Spleen (tissue), 11 donors: ENCODE results near the gene NPSR1. TPM values are rescaled to one million over a fixed set of nuclear protein-coding genes. Genes with fewer than 3 reads are reported as not detected.

ENCODE experiments used
- DNase-seq: peaks from one replicate; pipeline ENCODE4 v3.0.0-alpha.2; 2020
- H3K27ac ChIP-seq, 8 donors: fragments of 200-600 bp; sonication (generic) in 7 of 8; 1 replicate in 4 of 8; 2 replicates in 4 of 8; pipeline versions ENCODE4 v1.5.0 to v1.8.0; 2016 to 2021; ENCODE audit warnings: inconsistent platforms in 4 of 8, mild to moderate bottlenecking in 4 of 8, moderate library complexity in 1 of 8
- H3K27me3 ChIP-seq, 7 donors: fragments of 200-600 bp; sonication (generic) in 6 of 7; replicated peaks in 1 of 7; 1 replicate in 4 of 7; 2 replicates in 3 of 7; pipeline versions ENCODE4 v1.5.0 to v1.8.0; 2016 to 2021; ENCODE audit warnings: inconsistent platforms in 3 of 7, mild to moderate bottlenecking in 1 of 7
- H3K36me3 ChIP-seq, 6 donors: fragments of 200-600 bp; sonication (generic) in 5 of 6; 1 replicate in 4 of 6; 2 replicates in 2 of 6; pipeline versions ENCODE4 v1.5.0 to v1.8.0; 2016 to 2021; ENCODE audit warnings: inconsistent platforms in 2 of 6
- H3K4me1 ChIP-seq, 6 donors: fragments of 200-600 bp; sonication (generic) in 5 of 6; 1 replicate in 3 of 6; 2 replicates in 3 of 6; pipeline versions ENCODE4 v1.5.0 to v1.8.0; 2016 to 2021; ENCODE audit warnings: inconsistent platforms in 3 of 6
- H3K4me3 ChIP-seq, 8 donors: fragments of 200-600 bp; sonication (generic) in 7 of 8; 1 replicate in 4 of 8; 2 replicates in 4 of 8; pipeline versions ENCODE4 v1.5.0 to v1.8.0; 2016 to 2021; ENCODE audit warnings: inconsistent platforms in 4 of 8, mild to moderate bottlenecking in 4 of 8, moderate library complexity in 2 of 8
- H3K9me3 ChIP-seq, 8 donors: fragments of 200-600 bp; sonication (generic) in 7 of 8; 1 replicate in 4 of 8; 2 replicates in 4 of 8; pipeline versions ENCODE4 v1.5.0 to v1.8.0; 2016 to 2021; ENCODE audit warnings: inconsistent platforms in 4 of 8
- POLR2A ChIP-seq, 3 donors: fragments of 450-650 bp; IDR thresholded peaks; one replicate each; pipeline ENCODE4 v1.5.1; 2017; ENCODE audit warnings: antibody characterized with exemption in 3 of 3, mild to moderate bottlenecking in 1 of 3
- POLR2AphosphoS5 ChIP-seq, 3 donors: sonication (generic); formaldehyde crosslinking; IDR thresholded peaks; one replicate each; pipeline ENCODE4 v1.5.1; 2017; ENCODE audit warnings: antibody characterized with exemption in 3 of 3
- WGBS, 5 donors: extraction: QIAGEN DNeasy Blood & Tissue Kit in 3 of 5; methylation state at CpG; one replicate each; pipeline versions ENCODE4 v1.1.5 to v1.1.7; 2013 to 2018; 5-methylcytosine and 5-hydroxymethylcytosine counted together
- intact Hi-C: fragments of 100-400 bp; cut with DNase I; formaldehyde crosslinking; loops from one replicate; pipeline ENCODE4 v1.15.0; 2023; ENCODE audit warnings: low total_unique reads
- polyA plus RNA-seq, 3 donors: library from polyadenylated mRNA; stranded (reverse); fragments of 200-250 nt; gene quantifications; one replicate each; pipeline ENCODE4 v1.2.1, GENCODE V29; 2013
- total RNA-seq, 7 donors: library from RNA; depleted of rRNA in 3 of 7; stranded (reverse); fragments of >200 nt in 3 of 7; fragmentation: NEBNext Ultra II Directional in 4 of 7; extraction: Animal tissue kit (Norgen Biotek cat#: 25700) in 4 of 7; gene quantifications; one replicate each; pipeline versions ENCODE4 v1.1.0 to v1.2.1, GENCODE V29; 2016 to 2021
- TF ChIP-seq, protein P1 (sequence below), 11 experiments: fragments of 200-600 bp in 7 of 11; fragments of 450-650 bp in 4 of 11; sonication (generic) in 4 of 11; IDR thresholded peaks in 8 of 11; conservative IDR thresholded peaks in 3 of 11; 1 replicate in 7 of 11; 2 replicates in 4 of 11; pipeline versions ENCODE4 v1.4.0 to v1.8.0; 2016 to 2021; ENCODE audit warnings: antibody characterized with exemption in 11 of 11, inconsistent platforms in 4 of 11, mild to moderate bottlenecking in 1 of 11
- donor health status: healthy with polysubstance abuse.
- donor health status: DM: no; HTN: no; CAD: no; lungs with moderate emphysema.
- donor health status: DM: no; HTN: no; CAD: no.
- donor health status: Bipolar disorder and iron deficiency.
- donor health status: healthy.
- donor health status: DM: no; HTN: no; CAD: no.
- donor health status: DM: yes; HTN: yes; CAD: no.

The NPSR1 gene
- total and polyA plus RNA-seq, 10 donors = not detected

DNA sequence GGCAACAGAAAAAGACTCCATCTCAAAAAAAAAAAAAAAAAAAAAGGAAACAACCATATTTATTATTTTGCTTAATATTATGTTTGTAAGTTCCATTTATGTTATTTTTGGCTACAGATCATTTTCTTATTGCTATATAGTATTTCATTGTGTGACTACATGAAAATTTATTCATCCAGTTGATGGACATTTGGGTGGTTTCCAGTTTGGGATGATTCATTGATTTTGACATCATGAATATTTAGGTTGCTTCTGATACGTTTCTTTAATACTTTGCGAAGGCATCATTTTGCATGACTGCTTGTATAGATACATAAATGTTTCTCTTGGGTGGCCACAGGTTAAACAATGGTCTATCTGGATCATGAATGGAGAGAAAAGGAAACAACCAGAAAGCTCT, 2.0 kb upstream of the NPSR1 start:
- H3K4me1 ChIP-seq = no peaks in the 10 kb centered on the region
- no peak overlapping the region for H3K4me3 ChIP-seq
- no peaks in the 10 kb centered on the region for H3K9me3 ChIP-seq
- DNase-seq = no peak
- TF ChIP-seq POLR2A (IDR thresholded peaks at IDR 0.05) (no peak), POLR2AphosphoS5 (IDR thresholded peaks at IDR 0.05) (no peak)
- TF ChIP-seq, protein P1, sequence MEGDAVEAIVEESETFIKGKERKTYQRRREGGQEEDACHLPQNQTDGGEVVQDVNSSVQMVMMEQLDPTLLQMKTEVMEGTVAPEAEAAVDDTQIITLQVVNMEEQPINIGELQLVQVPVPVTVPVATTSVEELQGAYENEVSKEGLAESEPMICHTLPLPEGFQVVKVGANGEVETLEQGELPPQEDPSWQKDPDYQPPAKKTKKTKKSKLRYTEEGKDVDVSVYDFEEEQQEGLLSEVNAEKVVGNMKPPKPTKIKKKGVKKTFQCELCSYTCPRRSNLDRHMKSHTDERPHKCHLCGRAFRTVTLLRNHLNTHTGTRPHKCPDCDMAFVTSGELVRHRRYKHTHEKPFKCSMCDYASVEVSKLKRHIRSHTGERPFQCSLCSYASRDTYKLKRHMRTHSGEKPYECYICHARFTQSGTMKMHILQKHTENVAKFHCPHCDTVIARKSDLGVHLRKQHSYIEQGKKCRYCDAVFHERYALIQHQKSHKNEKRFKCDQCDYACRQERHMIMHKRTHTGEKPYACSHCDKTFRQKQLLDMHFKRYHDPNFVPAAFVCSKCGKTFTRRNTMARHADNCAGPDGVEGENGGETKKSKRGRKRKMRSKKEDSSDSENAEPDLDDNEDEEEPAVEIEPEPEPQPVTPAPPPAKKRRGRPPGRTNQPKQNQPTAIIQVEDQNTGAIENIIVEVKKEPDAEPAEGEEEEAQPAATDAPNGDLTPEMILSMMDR (IDR thresholded peaks at IDR 0.05 in 8 of 11, conservative IDR thresholded peaks at IDR 0.05 in 3 of 11) = no peak
- peaks cover 0 to 4% (median 0%) of the 10 kb centered on the region in 7 donors for H3K27me3 ChIP-seq
- no peaks in the 10 kb centered on the region for H3K36me3 ChIP-seq
- H3K27ac ChIP-seq = no peak overlapping the region
- intact Hi-C loops = no loop called here
- 78 to 92% (median 80%) methylated on average over 2 of the region's 2 CpGs for WGBS, 5 donors

DNA sequence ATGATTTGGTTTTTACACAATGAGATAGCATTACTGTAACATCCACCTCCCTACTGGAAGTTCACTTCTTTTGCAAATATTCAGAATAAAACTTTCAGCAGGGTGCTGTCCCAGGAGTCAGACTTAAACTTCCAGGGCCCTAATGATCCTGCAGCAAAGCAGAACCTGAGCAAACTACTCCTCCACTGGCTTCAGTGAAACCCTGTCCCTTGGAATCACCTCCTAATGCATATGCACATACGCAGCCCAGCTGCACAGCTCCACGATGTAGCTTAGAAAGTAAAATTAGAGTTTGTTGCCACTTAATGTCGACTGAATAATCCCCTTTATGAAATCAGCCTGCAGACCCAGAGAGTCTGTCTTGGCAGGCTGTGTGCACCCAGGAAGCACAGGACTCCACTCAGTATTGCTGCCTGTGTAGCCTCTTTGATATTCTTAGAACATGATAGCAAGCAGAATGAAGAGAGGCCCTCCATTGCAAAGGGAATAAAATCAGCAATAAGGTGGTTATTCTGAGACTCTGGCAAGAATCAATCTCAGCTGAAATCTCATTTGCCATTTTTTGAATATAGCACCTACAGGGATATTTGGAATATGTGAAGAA, 1.6 kb downstream of the NPSR1 start:
- intact Hi-C loops = no loop called here
- TF ChIP-seq POLR2A (IDR thresholded peaks at IDR 0.05) (no peak), POLR2AphosphoS5 (IDR thresholded peaks at IDR 0.05) (no peak)
- TF ChIP-seq, protein P1 (IDR thresholded peaks at IDR 0.05 in 8 of 11, conservative IDR thresholded peaks at IDR 0.05 in 3 of 11) = no peak

DNA sequence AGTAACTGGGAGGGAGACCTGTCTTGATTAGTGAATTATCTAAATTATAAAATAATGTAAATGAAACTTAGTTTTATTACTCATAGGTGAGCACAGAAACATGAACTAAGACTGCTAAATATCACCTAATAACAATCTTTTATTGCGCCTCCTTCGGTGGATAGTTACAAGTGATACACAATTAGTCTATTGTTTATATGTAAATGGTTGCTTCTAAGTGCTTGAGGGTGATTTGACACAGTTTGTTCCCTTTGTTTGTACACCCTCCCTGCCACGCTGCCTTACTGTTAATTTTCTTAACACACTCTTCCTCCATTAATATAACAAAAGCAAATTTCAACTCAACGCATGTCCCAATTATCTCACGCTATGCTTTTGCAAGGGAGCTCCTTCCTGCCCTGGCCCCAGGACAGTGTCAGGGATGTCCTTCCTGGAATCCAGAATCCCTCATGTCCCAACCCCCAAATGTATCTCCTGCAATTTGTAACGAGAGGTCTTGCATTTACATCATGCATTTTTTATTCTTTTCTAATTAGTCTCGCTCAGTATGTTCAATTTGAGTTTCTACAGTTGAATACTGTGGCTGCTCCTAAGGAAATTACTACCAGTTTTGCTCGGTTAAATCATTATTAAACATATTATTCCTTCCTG, 4.2 kb downstream of the NPSR1 start:
- Histone ChIP-seq H3K27me3 (peaks cover 0 to 4% (median 0%) of the 10 kb centered on the region in 7 donors), H3K4me1 (no peaks in the 10 kb centered on the region), H3K4me3 (no peak overlapping the region), H3K36me3 (no peaks in the 10 kb centered on the region), H3K9me3 (no peaks in the 10 kb centered on the region), H3K27ac (no peak overlapping the region)
- no peak for DNase-seq
- 76 to 81% (median 78%) methylated on average over 8 of the region's 8 CpGs for WGBS, 5 donors
- intact Hi-C loops = no loop called here
- TF ChIP-seq, protein P1 (IDR thresholded peaks at IDR 0.05 in 8 of 11, conservative IDR thresholded peaks at IDR 0.05 in 3 of 11) = no peak
- TF ChIP-seq POLR2A (IDR thresholded peaks at IDR 0.05) (no peak), POLR2AphosphoS5 (IDR thresholded peaks at IDR 0.05) (no peak)

More for the DNA sequence above, 1.6 kb downstream of the NPSR1 start:
- Histone ChIP-seq H3K27ac (no peak overlapping the region), H3K9me3 (no peaks in the 10 kb centered on the region), H3K36me3 (no peaks in the 10 kb centered on the region), H3K27me3 (peaks cover 0 to 4% (median 0%) of the 10 kb centered on the region in 7 donors), H3K4me1 (no peaks in the 10 kb centered on the region), H3K4me3 (no peak overlapping the region)
- no peak for DNase-seq
- 23 to 44% (median 34%) methylated on average over 3 of the region's 3 CpGs for WGBS, 5 donors

DNA sequence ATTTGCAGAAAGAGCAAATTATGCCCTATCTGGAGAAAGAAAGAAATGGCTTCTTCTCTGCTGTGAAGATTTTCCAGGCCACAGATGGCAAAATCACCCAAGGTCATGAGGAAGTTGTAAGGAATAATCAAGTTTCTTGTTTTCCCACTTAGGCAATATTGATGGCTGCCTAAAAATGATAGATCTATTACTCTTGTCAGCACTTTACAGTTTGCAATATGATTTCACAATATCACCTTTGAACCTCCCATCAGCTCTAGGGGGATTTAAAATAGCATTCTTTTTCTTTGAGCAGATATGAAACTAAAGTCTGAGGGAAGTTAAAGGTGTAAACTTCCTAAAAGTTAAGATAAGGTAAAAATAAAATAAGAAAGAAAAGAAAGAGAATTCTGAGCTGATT, 6.7 kb downstream of the NPSR1 start:
- Histone ChIP-seq H3K27ac (no peak overlapping the region), H3K9me3 (no peaks in the 10 kb centered on the region), H3K27me3 (no peaks in the 10 kb centered on the region), H3K4me3 (no peak overlapping the region), H3K36me3 (no peaks in the 10 kb centered on the region), H3K4me1 (no peaks in the 10 kb centered on the region)
- intact Hi-C loops = no loop called here
- TF ChIP-seq POLR2AphosphoS5 (IDR thresholded peaks at IDR 0.05) = no peak
- no peak for DNase-seq
